ENCODE results near the gene ZFAND2B.
"Not testable (repeated sequence)": the region's sequence is repeated elsewhere in the genome, so short reads cannot be mapped to it uniquely, and the experiment has no call there.

Gene ZFAND2B

DNA sequence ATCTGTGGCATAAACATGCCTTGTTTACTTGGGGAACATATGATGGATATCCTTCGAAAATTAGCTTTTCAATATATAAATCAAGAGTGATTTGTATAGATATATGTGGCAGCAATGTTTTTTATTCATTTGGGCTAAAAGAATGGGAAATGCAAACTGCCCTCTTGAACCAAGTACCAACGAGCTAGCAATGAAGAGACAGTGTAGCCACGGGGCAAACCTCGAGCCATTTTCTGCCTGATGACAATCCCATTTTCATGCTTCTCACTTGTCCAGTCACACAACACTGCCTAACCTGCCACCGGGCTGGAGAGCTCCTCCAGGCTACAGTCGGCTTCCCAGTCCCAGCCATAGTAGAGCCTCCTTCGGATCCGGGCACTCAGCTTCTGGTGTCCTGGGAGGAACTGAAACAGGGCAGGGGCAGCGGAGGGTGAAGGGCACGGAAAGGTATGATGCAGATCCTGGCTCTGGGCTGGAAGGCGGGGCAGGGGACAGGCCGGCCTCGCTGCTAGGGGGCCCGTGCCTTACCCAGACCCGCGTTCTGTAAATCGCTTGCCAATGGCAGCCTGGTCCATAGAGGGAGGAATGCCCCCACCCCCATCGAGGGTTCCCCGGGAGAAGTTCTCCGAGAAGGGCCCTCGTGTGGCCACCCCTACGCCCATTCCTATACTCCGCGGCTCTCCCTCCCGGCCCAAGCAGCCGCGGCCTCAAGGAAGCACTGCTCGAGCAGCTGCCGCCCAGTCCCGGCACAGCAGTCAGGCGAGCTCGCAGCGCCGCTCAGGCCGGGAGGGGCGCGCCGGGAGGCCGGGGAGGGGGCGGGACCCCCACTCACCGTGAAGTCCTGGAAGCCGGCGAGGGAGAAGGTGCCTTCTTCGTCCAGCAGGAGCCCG, 30.4 kb upstream of the ZFAND2B start:
- DNase-seq (ENCODE audit: low read depth in 2 of 2): peak in 1 of 2 donors; percentile 10

DNA sequence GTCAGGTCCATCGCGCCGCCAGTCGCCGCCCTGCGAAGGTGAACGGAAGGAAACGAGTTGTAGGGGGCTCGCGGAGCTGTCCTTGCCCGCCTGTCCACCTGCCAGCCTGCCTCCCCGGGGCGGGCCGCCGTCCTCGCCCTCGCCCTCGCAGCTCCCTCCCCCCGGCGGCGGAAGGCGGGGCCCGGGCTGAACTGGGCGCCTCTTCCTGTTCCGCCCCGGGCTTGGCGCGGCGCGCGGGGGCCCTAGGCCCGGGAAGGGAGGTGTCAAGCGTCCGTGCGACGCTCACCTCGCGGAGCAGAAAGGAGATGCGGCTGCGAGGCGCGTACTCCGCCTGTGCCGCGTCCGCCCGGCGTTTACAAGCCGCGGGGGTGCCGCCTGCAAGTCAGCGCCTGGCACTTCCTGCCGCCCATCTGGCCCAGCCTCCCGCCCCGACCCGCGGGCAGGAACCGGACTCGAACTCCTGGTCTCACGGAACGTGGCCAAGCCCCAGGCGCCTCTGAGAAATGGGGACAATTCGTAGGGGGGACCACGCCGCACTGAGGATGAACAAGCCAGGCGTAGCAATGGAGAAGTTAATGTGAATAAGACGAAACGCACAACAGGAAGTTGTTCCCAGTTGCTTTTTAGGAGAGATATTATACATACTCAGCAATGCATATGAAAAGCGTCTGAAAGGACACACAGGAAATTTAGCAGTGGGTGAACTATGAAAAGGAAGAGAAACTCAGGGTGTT, 29.6 kb upstream of the ZFAND2B start, which contains the start of gene CNPPD1:
CNPPD1 (minus strand) TSS at position 108 of the 734 bp plus-strand sequence; CDS start at position 11, 97 bp downstream.
- DNase-seq (ENCODE audit: low read depth in 2 of 2): peak; percentile 77 to 84

DNA sequence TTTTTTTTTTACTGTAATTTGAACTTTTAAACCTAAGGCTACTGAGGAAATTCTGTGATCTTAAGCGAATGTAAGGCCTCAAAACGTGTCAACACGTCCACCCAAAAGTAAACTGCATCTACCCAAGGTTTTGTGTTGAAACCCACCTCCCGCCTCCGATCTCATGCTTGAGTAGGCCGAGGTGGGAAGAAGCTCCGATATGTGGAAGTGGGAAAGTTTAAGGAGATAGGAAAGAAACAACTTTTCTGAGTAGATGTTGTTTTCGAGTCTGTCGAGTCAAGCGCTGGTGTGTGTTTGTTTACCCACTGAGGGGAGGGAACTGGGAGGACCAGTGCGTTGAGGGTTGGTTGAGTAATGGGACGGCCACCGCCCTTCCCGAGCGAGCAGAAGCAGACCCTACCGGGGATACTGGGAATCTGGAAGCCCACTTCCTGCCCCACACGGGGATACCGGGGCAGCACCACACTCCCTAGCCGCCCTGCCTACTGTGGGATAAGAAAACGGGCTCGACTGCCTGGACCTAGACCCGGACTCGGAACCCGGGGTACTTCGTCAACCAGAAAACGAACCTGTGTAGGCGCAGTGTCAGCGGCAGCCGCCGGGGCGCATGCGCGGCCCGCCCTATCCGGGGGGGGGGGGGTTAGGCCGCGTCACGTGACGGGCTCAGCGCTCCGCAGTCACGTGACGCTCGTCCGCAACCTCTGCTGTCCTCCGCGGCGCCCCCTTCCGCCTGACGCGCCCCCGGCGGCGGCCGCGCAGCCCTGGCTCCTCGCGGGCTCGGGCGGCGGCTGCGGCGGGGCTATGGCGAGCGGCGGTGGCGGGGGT, 28.8 kb upstream of the ZFAND2B start, which contains the start of gene RETREG2:
RETREG2 (plus strand) TSS at position 724 of the 825 bp plus-strand sequence; CDS start at position 802, 78 bp downstream.
- peak; percentile 63 to 73 for DNase-seq (ENCODE audit: low read depth in 2 of 2)

DNA sequence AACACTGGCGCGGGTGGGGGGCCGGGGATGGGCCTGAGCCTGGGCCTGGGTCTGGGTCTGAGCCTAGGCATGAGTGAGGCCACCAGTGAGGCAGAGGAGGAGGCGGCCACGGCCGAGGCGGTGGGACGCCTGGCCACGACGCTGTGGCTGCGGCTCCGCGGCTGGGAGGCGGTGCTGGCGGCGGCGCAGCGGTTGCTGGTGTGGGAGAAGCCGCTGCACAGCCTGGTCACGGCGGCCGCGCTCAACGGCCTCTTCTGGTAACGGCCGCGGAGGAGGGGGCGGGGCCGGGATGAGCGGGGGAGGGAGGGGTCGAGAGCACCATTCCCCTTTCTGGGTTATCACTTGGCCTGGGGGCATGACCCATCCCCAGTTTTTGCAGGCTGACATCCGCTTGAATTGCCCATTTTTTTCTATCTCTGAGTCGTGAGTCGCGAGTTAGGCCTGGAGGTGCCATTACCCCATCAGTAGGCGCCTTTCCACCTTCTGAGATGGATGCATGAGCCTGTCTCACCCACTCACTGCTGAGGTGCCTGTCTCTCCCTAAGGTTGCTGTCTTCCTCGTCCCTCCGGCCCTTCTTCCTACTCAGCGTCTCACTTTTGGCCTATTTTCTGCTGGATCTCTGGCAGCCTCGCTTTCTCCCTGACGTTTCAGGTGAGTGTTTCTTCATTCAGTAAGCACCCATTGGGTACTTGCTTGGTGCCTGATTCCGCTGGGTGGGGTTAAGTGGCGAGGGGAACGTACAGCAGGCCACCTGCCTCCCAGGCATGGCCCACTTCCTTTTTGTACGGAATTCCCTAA, 28.0 kb upstream of the ZFAND2B start:
- peak in 1 of 2 donors; percentile 25 for DNase-seq (ENCODE audit: low read depth in 2 of 2)

DNA sequence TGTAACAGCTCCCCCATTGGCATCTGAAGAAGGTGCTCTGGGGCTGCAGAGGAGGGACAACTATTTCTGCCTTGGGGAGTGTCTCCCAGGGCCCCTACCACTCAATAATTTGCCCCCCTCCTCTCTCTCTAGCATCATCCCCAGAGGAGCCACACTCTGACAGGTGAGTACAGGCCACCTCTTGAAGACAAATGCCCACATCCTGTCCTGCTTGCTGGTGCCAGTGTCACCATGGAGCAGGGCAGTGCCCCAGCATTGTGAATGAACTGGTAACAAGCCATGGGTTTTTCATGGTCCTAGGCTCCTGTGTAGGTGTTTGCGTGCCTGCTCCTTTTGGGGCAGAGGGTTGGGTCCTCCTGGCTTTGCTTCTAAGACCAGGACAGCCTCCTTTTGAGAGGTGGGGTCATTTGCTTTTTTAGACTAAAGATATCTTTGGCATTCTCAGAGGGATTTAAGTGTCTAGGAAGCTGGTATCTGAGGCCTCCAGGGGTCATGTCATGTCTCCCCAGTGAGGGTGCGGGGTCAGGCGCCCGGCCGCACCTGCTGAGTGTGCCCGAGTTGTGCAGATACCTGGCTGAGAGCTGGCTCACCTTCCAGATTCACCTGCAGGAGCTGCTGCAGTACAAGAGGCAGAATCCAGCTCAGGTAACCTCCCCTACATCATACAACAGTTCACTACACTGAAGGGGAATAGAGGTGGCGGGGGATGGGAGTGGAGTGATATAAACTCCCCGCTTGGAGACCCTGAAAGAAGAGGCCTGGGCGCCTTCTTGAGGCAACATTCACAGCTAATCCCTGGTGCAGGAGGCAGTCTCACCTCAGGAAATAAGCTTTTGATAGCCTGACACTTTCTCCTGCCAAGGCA, 26.7 kb upstream of the ZFAND2B start:
- no peak for DNase-seq (ENCODE audit: low read depth in 2 of 2)

DNA sequence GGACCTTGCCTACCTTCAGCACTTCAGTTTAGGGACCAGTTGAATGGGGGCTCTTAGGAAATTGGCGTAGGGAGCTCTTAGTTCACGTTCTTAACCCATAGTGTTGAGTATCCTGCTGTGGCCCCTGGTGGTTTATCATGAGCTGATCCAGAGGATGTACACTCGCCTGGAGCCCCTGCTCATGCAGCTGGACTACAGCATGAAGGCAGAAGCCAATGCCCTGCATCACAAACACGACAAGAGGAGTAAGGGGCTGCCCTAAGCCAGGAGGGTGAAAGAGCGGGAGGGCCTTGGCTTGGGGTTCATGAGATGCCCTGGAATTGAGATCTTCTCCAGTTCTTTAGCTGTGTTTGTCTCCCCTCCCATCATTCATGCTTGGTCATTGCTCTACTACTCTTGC, 25.6 kb upstream of the ZFAND2B start:
- DNase-seq (ENCODE audit: low read depth in 2 of 2): no peak

DNA sequence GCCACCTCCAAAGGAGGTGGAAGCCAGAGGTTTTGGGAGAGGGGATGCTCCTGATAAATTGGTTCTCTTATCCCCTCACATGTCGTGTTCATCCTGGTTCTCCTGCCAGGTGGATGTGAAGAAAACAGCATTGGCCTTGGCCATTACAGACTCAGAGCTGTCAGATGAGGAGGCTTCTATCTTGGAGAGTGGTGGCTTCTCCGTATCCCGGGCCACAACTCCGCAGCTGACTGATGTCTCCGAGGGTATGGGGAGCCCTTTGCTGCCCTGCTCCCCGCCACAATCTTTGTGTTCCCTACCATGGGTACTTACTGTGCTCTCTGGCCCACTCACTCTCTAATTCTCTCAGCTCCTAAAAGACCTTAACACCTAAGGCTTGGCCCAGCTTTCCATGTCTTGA, 25.1 kb upstream of the ZFAND2B start:
- no peak for DNase-seq (ENCODE audit: low read depth in 2 of 2)

DNA sequence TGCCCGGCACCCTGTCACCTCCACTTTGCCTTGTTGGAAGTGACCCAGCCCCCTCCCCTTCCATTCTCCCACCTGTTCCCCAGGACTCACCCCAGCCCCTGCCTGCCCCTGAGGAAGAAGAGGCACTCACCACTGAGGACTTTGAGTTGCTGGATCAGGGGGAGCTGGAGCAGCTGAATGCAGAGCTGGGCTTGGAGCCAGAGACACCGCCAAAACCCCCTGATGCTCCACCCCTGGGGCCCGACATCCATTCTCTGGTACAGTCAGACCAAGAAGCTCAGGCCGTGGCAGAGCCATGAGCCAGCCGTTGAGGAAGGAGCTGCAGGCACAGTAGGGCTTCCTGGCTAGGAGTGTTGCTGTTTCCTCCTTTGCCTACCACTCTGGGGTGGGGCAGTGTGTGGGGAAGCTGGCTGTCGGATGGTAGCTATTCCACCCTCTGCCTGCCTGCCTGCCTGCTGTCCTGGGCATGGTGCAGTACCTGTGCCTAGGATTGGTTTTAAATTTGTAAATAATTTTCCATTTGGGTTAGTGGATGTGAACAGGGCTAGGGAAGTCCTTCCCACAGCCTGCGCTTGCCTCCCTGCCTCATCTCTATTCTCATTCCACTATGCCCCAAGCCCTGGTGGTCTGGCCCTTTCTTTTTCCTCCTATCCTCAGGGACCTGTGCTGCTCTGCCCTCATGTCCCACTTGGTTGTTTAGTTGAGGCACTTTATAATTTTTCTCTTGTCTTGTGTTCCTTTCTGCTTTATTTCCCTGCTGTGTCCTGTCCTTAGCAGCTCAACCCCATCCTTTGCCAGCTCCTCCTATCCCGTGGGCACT, 24.0 kb upstream of the ZFAND2B start:
- DNase-seq (ENCODE audit: low read depth in 2 of 2): no peak

DNA sequence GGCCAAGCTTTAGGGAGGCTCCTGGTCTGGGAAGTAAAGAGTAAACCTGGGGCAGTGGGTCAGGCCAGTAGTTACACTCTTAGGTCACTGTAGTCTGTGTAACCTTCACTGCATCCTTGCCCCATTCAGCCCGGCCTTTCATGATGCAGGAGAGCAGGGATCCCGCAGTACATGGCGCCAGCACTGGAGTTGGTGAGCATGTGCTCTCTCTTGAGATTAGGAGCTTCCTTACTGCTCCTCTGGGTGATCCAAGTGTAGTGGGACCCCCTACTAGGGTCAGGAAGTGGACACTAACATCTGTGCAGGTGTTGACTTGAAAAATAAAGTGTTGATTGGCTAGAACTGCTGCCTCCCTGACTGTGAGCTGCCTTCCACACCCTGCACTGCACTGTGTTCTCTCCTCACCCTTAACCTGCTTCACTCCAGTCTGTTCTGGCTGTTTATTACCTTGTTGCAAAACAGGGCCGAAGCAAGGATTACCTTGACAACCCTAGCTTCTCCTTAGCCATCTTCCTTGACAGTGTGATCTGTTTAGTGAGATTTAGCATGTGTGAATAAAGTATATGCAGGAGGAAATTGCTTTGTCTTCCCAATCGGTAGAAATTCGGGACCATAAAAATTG, 23.3 kb upstream of the ZFAND2B start:
- DNase-seq (ENCODE audit: low read depth in 2 of 2): no peak

DNA sequence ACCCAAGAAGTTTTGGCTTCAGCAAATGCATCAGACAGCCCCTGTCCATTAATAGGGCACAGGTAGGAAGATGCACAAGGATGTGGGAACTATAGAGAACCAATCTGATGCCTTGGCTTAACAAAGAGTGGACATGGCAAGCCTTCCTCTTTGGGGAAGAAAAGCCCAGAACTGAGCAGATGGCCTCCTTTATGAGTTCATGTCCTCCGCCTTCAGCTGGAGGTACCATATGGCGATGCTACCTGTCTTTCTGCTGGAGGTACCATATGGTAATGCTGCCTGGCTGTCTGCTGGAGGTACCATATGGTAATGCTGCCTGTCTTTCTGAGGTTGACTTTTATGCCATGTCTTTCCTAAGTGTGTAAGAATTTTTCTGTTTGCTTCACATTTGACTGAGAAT, 22.5 kb upstream of the ZFAND2B start:
- DNase-seq (ENCODE audit: low read depth in 2 of 2): no peak

DNA sequence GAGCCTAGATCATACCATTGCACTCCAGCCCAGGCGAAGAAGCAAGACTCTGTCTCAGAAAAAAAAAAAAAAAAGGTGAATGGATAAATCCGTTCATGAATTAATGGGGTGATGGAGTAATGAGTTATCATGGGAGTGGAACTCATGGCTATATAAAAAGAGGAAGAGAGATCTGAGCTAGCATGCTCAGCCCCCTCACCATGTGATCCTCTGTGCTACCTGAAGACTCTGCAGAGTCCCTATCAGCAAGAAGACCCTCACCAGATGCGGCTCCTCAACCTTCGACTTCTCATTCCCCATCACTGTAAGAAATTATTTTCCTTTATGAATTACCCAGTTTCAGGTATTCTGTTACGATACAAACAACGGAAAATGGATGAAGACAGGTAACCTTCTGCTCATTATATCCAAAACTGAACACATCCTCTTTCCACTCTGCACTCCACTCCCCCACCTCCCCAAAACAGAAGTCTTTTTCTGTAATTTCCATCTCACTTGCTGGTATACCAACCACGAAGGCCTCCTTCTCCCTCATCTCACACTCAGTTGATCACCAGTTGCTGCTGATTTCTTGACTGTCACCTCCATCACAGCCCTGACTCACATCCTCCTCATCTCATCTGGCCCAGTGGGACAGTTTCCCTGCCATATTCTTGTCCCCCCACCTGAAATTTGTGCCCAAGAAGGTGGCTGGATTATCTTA, 19.7 kb upstream of the ZFAND2B start:
- DNase-seq (ENCODE audit: low read depth in 2 of 2): peak in 1 of 2 donors; percentile 34

DNA sequence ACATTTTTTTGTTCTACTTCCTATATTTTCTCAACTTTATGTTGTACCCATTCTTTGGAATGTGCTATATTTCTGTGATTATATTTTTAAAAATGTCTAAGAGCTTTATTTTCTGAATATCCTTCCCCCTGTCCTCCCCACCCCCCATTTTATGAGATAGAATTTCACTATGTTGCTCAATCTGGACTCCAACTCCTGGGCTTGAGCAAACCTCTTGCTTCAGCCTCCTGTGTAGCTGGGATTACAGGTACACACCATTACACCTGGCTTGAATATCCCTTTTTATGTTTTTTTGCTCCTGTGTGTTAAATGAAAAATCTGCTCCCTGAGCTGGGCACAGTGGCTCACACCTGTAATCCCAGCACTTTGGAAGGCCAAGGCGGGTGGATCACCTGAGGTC, 9.2 kb upstream of the ZFAND2B start:
- no peak for DNase-seq (ENCODE audit: low read depth in 2 of 2)

DNA sequence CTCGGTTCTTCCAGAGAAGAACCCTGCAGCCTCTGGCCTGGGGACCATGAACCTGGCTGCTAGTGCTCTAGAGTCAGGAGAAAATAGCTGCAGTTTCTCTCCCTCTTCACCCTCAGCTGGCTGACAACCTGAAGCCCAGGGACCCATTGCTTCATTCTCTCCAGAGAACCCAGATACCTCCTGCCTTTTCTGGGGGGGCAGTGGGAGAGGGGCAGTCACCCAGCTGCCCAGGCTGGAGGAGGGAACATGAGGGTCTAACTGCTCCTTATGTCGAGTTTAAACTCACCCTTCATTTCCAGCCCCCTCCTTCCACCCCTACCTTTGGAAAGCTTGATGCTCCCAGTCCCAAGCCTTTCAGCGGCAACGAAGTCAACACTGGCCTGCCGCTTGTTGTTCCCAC, 7.6 kb upstream of the ZFAND2B start:
- no peak for DNase-seq (ENCODE audit: low read depth in 2 of 2)

DNA sequence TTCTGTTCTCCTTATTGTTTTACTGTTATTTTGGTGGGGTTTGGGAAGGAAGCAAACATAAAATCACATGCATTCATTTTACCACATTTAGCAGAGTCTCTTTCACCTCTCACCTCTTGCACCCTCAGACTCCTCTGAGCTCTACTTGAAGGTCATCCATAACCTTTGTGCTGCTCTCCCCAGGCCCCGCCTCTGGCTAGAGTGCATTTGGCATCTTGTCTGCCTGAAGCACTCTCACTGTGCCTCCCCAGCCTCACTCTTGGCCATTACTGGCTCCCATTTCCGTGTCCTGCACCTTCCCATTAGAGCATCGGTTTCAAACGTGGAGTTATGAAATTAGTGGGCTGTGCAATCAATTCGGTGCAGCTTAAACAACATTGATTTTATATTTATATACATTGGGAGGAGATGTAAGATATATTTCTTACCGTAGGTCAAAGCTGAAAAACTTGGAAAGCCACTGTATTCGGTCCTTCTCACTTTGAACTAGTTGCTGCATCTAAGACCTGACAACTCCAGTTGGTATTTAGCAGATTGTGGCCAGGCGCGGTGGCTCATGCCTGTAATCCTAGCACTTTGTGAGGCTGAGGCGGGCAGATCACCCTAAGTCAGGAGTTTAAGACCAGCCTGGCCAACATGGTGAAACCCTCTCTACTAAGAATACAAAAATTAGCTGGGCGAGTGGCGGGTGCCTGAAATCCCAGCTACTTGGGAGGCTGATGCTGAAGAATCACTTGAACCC, 6.9 kb upstream of the ZFAND2B start:
- no peak for DNase-seq (ENCODE audit: low read depth in 2 of 2)

DNA sequence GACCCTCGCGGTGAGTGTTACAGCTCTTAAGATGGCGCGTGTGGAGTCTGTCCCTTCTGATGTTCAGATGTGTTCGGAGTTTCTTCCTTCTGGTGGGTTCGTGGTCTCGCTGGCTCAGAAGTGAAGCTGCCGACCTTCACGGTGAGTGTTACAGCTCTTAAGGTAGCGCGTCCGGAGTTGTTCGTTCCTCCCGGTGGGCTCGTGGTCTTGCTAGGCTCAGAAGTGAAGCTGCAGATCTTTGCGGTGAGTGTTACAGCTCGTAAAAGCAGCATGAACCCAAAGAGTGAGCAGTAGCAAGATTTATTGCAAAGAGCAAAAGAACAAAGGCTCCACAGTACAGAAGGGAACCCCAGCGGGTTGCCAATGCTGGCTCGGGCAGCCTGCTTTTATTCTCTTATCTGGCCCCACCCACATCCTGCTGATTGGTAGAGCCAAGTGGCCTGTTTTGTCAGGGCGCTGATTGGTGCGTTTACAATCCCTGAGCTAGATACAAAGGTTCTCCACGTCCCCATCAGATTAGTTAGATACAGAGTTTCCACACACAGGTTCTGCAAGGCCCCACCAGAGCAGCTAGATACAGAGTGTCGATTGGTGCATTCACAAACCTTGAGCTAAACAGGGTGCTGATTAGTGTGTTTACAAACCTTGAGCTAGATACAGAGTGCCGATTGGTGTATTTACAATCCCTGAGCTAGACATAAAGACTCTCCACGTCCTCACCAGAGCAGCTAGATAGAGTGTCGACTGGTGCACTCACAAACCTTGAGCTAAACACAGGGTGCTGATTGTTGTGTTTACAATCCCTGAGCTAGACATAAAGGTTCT, 5.9 kb upstream of the ZFAND2B start:
- DNase-seq (ENCODE audit: low read depth in 2 of 2): not testable (repeated sequence)

DNA sequence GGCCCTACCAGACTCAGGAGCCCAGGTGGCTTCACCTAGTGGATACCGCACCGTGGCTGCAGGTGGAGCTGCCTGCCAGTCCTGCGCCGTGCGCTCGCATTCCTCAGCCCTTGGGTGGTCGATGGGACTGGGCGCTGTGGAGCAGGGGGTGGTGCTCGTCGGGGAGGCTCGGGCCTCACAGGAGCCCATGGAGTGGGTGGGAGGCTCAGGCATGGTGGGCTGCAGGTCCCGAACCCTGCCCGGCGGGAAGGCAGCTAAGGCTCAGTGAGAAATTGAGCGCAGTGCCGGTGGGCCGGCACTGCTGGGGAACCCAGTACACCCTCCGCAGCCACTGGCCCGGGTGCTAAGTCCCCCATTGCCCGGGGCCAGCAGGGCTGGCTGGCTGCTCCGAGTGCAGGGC, 5.3 kb upstream of the ZFAND2B start:
- DNase-seq (ENCODE audit: low read depth in 2 of 2): not testable (repeated sequence)
